AG04449 (cell line): ENCODE data around the gene KIF13A.
"Not testable (repeated sequence)": the region's sequence is repeated elsewhere in the genome, so short reads cannot be mapped to it uniquely, and the experiment has no call there.

Source experiments
- CTCF ChIA-PET: fragments of 350-600 bp; formaldehyde crosslinking; extraction: SDS; loops from one replicate; lab custom pipeline; 2021; ENCODE audit warnings: antibody characterized with exemption; lab: Yijun Ruan, JAX
- POLR2A ChIA-PET: fragments of 400-600, 350-600 bp; formaldehyde crosslinking; extraction: SDS; loops from one replicate; lab custom pipeline; 2020; ENCODE audit warnings: antibody characterized with exemption, inconsistent platforms; lab: Yijun Ruan, JAX
- DNase-seq: peaks from one replicate; pipeline ENCODE4 v3.0.0-alpha.2; 2010; ENCODE audit warnings: low read depth, low spot score
- H3K4me3 ChIP-seq: 2 replicates; pipeline ENCODE4 v1.5.1; 2011; ENCODE audit warnings: low read depth, mild to moderate bottlenecking, control low read depth, low read length
- TF ChIP-seq, protein P1 (sequence below): IDR thresholded peaks from one replicate; pipeline ENCODE4 v1.5.1; 2011; ENCODE audit warnings: mild to moderate bottlenecking, moderate library complexity, low read length, control low read depth, inconsistent platforms; ENCODE audit not compliant: insufficient read depth; ENCODE audit errors: missing control alignments

The KIF13A gene

DNA sequence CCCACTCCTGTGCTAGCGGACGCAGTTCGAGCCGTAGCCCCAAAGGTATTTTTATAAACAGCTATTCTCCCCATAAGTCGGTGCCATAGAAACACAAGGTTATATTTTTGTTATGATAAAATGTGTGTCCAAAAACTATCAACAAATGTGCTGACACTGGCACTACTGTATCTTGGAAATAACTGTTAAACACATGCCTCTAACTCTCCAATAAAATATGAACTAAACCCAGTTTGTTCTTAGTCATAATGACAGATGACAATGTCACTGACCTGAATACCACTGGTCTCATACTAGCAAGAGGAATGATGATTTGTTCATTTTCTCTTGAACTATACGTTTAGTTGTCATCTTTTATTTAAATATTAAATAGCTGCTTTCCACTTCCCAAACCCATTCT is 229.3 kb downstream of the KIF13A start:
- ChIA-PET CTCF (interaction anchor here (1.2 to 1.5 kb wide), 2 partner anchors 10 to 46 kb away, joined by 3 to 9 read pairs; no protein-coding TSS in a partner anchor), POLR2A (no interaction called here)
- TF ChIP-seq, protein P1, sequence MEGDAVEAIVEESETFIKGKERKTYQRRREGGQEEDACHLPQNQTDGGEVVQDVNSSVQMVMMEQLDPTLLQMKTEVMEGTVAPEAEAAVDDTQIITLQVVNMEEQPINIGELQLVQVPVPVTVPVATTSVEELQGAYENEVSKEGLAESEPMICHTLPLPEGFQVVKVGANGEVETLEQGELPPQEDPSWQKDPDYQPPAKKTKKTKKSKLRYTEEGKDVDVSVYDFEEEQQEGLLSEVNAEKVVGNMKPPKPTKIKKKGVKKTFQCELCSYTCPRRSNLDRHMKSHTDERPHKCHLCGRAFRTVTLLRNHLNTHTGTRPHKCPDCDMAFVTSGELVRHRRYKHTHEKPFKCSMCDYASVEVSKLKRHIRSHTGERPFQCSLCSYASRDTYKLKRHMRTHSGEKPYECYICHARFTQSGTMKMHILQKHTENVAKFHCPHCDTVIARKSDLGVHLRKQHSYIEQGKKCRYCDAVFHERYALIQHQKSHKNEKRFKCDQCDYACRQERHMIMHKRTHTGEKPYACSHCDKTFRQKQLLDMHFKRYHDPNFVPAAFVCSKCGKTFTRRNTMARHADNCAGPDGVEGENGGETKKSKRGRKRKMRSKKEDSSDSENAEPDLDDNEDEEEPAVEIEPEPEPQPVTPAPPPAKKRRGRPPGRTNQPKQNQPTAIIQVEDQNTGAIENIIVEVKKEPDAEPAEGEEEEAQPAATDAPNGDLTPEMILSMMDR = no peak
- no peak for DNase-seq
- H3K4me3 ChIP-seq = no peak overlapping the region

DNA sequence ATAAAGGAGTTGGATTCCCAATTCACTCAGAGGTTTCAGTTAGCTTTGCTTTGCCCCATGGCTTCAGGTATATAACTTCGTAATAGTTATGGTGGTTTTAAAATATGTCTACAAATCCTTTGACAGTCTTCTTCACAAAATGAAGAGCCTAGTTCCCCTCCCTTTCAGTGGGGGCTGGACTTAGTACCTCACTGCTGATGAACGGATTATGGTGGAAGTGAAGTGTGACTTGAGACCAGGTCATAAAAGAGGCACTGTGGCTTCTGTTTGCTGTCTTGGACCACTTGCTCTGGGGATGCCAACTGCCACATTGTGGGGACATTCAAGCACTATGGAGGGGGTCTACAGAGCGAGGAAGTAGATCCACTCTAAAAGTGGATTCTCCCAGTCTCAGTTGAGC is 233.2 kb downstream of the KIF13A start:
- POLR2A ChIA-PET = no interaction called here
- DNase-seq = no peak
- TF ChIP-seq, protein P1 = no peak
- CTCF ChIA-PET = no interaction called here
- H3K4me3 ChIP-seq = no peak overlapping the region

DNA sequence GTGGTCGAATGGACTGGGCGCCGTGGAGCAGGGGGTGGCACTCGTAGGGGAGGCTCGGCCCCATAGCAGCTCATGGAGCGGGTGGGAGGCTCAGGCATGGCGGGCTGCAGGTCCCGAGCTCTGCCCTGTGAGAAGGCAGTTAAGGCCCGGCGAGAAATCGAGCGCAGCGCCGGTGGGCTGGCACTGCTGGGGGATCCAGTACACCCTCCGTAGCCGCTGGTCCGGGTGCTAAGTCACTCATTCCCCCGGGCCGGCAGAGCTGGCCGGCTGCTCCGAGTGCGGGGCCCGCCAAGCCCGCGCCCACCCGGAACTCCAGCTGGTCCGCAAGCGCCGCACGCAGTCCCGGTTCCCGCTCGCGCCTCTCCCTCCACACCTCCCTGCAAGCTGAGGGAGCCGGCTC is 242.1 kb downstream of the KIF13A start:
- H3K4me3 ChIP-seq, DNase-seq, POLR2A ChIA-PET: not testable (repeated sequence)
- CTCF ChIA-PET = interaction anchor here (1.2 kb wide), 1 partner anchor 26 kb away, joined by 3 read pairs; no protein-coding TSS in a partner anchor

DNA sequence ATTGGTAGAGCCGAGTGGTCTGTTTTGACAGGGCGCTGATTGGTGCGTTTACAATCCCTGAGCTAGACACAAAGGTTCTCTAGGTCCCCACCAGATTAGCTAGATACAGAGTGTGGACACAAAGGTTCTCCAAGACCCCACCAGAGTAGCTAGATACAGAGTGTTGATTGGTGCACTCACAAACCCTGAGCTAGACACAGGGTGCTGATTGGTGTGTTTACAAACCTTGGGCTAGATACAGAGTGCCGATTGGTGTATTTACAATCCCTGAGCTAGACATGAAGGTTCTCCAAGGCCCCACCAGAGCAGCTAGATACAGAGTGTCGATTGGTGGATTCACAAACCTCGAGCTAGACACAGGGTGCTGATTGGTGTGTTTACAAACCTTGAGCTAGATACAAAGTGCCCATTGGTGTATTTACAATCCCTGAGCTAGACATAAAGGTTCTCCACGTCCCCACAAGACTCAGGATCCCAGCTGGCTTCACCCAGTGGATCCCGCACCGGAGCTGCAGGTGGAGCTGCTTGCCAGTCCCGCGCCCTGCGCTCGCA is 242.6 kb downstream of the KIF13A start:
- CTCF ChIA-PET, H3K4me3 ChIP-seq, DNase-seq: not testable (repeated sequence)
- POLR2A ChIA-PET = interaction anchor here (0.7 kb wide), 1 partner anchor 68 kb away, joined by 3 read pairs; no protein-coding TSS in a partner anchor

DNA sequence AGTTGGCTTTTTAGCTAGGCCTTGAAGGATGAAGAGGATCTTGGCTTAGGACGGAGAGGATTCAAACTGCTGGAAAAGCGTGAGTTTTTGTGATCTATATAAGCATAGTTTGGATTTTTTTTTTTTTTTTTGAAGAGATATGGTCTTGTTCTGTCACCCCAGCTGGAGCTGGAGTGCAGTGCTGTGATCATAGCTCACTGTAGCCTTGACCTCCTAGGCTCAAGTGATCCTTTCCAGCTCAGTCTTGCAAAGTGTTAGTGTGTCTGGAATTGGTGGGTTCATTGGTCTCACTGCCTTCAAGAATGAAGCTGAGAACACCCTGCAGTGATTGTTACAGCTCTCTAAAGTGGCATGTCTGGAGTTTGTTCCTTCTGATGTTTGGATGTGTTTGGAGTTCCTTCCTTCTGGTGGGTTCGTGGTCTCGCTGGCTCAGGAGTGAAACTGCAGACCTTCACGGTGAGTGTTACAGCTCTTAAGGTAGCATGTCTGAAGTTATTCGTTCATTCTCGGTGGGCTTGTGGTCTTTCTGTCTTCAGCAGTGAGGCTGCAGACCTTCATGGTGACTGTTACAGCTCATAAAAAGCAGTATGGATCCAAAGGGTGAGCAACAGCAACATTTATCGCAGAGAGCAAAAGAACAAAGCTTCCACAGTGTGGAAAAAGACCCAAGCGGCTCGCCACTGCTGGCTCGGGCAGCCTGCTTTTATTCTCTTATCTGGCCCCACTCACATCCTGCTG is 243.2 kb downstream of the KIF13A start:
- TF ChIP-seq, protein P1 = no peak
- ChIA-PET POLR2A (interaction anchor here (0.7 kb wide), 2 partner anchors 68 to 530 kb away, joined by 3 read pairs; no protein-coding TSS in a partner anchor), CTCF (no interaction called here)
- no peak overlapping the region for H3K4me3 ChIP-seq
- DNase-seq = no peak

DNA sequence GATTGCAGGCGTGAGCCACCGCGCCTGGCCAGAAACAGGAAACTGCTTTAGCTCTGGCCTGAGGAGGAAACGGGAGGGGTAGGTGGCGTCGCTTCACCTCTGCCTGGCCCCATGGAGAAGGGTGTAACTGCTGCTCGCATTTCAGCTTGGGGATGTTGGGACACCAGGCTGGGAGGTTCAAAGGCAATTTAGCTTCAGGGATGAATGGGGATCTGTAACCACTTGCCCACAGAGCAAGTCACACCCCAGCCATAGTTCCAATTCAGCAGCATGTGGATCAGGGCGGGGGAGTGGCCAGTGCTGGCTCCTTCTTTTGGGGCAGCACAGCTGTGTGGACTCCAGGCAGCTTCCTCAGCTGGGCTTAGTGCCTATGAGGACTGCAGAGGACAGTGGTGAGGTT is 245.9 kb downstream of the KIF13A start:
- POLR2A ChIA-PET = no interaction called here
- H3K4me3 ChIP-seq = no peak overlapping the region
- DNase-seq = no peak
- CTCF ChIA-PET = no interaction called here
- TF ChIP-seq, protein P1 = no peak

DNA sequence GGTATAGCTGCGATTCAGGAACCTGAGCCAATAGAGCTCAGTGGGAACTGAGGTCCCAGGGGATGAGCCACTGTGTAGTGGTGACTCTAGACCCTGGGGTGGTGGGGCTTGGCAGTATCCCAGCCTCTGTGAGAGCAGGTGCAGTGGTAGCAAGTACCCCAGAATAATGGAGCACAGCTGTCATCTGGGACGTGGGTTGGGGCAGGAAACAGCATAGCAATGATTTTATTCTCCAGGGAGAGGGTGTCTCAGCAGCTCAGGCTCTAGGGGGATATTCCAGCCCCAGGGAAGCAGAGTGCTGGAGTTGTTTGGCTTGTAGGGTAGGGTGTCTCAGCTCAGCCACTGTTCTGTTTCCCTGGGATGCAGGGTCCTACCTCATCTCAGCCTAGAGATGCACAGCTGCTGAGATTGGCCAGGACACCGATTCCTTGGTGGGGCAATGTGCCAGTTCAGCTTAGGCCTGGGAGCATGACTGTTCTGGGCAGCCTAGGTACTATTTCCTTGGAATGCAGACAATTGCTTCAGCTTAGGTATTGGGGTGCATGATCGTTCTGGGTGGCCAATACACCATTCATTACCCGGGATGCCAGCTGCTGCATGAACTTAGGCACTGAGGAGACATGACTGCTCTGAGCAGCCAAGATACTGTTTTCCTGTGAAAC is 246.7 kb downstream of the KIF13A start:
- no peak for DNase-seq
- ChIA-PET CTCF (no interaction called here), POLR2A (interaction anchor here (0.6 to 1.1 kb wide), 2 partner anchors 24 to 34 kb away, joined by 3 read pairs; partner anchors contain the start of gene NUP153)
- TF ChIP-seq, protein P1 = no peak
- no peak overlapping the region for H3K4me3 ChIP-seq
